Body of pancreas (tissue), 4 donors: ENCODE results near the gene INF2. TPM values are rescaled to one million over a fixed set of nuclear protein-coding genes. Genes with fewer than 3 reads are reported as not detected.

ENCODE experiments used
- ATAC-seq: fragments of 150-250 bp; one replicate; pipeline ENCODE4 v1.9.1; 2016
- DNase-seq, 4 donors: peaks; one replicate each; pipeline ENCODE4 v3.0.0-alpha.2; 2019
- H3K27ac ChIP-seq, 4 donors: fragments of 200-600 bp; sonication (generic); 1 replicate in 3 of 4; 2 replicates in 1 of 4; pipeline versions ENCODE4 v1.5.1 to v1.6.1; 2016 to 2019; ENCODE audit warnings: mild to moderate bottlenecking in 1 of 4, mixed read lengths in 1 of 4, moderate library complexity in 1 of 4
- H3K27me3 ChIP-seq, 2 donors: fragments of 200-600 bp; sonication (generic); one replicate each; pipeline ENCODE4 v1.6.0; 2016; ENCODE audit warnings: mild to moderate bottlenecking in 1 of 2
- H3K36me3 ChIP-seq, 2 donors: fragments of 200-600 bp; sonication (generic); replicated peaks in 1 of 2; 2 replicates each; pipeline ENCODE4 v1.5.1; 2016; ENCODE audit warnings: low read depth in 2 of 2; ENCODE audit not compliant: insufficient read depth in 1 of 2
- H3K4me1 ChIP-seq: fragments of 200-600 bp; sonication (generic); one replicate; pipeline ENCODE4 v1.6.0; 2016
- H3K4me3 ChIP-seq, 2 donors: fragments of 200-600 bp; sonication (generic); 1 replicate in 1 of 2; 2 replicates in 1 of 2; pipeline ENCODE4 v1.5.1; 2016 to 2019
- H3K9me3 ChIP-seq, 3 donors: fragments of 200-600 bp; sonication (generic); 1 replicate in 2 of 3; 2 replicates in 1 of 3; pipeline ENCODE4 v1.5.1; 2016
- CTCF ChIP-seq, 7 experiments: fragments of 450-650 bp in 4 of 7; fragments of 200-600 bp in 3 of 7; sonication (generic) in 3 of 7; IDR thresholded peaks; one replicate each; pipeline ENCODE4 v1.5.1; 2016 to 2019; ENCODE audit warnings: antibody characterized with exemption in 7 of 7
- POLR2A ChIP-seq, 3 donors: fragments of 450-650 bp; IDR thresholded peaks; one replicate each; pipeline ENCODE4 v1.6.1; 2016; ENCODE audit warnings: antibody characterized with exemption in 3 of 3, mild to moderate bottlenecking in 2 of 3
- WGBS, 2 donors: methylation state at CpG; one replicate each; pipeline ENCODE4 v1.1.5; 2017; 5-methylcytosine and 5-hydroxymethylcytosine counted together
- intact Hi-C: fragments of 100-400 bp; cut with DNase I; formaldehyde crosslinking; loops from one replicate; pipeline ENCODE4 v1.15.1; 2023
- total RNA-seq, 2 donors: library from RNA; depleted of rRNA; stranded (reverse); fragments of >200 nt; gene quantifications; one replicate each; pipeline ENCODE4 v1.1.0, GENCODE V29; 2016

Gene INF2
- total RNA-seq, 2 donors from 2014 or later: 46.2 to 90.3 TPM

DNA sequence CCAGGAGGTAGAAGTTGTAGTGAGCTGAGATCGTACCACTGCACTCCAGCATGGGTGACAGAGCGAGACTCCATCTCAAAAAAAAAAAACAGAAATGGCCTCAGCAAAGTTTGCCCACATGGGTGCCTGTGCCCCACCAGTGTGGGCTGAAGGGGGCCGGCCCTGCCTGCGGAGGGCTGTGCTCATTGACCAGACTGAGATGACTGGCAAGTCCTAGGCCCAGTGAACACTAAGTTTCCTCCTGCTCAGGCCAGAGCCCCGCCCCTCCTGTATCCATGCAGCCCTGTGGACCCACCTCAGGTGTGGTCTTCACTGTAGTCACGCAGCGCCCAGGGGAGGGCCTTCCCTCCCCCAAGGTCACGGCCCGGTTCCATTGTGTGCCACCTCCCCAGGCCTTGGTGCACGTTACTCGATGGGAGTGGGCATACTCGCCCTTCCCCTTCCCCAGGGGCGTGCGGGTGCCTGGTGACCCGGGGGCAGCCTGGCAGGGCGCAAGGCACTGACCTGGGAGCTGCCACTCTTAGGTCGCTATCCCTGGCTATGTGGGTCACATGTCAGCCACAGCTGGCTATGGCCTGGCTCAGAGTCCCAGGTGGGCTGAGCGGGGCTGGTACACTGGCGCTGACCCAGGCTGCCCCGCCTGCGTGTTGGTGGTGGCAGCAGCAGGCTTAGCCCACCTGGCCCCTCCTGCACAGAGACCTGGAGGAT, 16.1 kb downstream of the INF2 start:
- H3K4me3 ChIP-seq: no peak overlapping the region
- no peaks in the 10 kb centered on the region for H3K4me1 ChIP-seq
- ATAC-seq (no peak), DNase-seq (no peak)
- no peaks in the 10 kb centered on the region for H3K27me3 ChIP-seq
- no peak overlapping the region for H3K27ac ChIP-seq
- TF ChIP-seq POLR2A (IDR thresholded peaks at IDR 0.05) (no peak), CTCF (IDR thresholded peaks at IDR 0.05) (no peak)
- 84 to 85% methylated on average over 6 to 21 of the region's 21 CpGs for WGBS, 2 donors
- intact Hi-C loops: no loop called here
- H3K36me3 ChIP-seq: peaks cover 0 to 1% of the 10 kb centered on the region in 2 donors
- H3K9me3 ChIP-seq: no peaks in the 10 kb centered on the region

- Histone ChIP-seq H3K36me3 (peaks cover 0 to 6% of the 10 kb centered on the region in 2 donors), H3K9me3 (no peaks in the 10 kb centered on the region), H3K27me3 (no peaks in the 10 kb centered on the region), H3K27ac (no peak overlapping the region), H3K4me1 (no peaks in the 10 kb centered on the region), H3K4me3 (no peak overlapping the region)
- no peak for ATAC-seq
- no peak for DNase-seq
- intact Hi-C loops: no loop called here
- WGBS, 2 donors: 71 to 77% methylated on average over 7 to 27 of the region's 28 CpGs
- TF ChIP-seq CTCF (IDR thresholded peaks at IDR 0.05) (no peak), POLR2A (IDR thresholded peaks at IDR 0.05) (no peak)
These were observed 17.6 kb downstream of the INF2 start for GRCh38 chr14:104706733-104707607.

- no peak for TF ChIP-seq POLR2A (IDR thresholded peaks at IDR 0.05)
- TF ChIP-seq CTCF (IDR thresholded peaks at IDR 0.05): no peak
- H3K27ac ChIP-seq: no peak overlapping the region
- ATAC-seq (peak; percentile 7), DNase-seq (no peak)
- H3K4me3 ChIP-seq: no peak overlapping the region
- H3K36me3 ChIP-seq: peaks cover 0 to 6% of the 10 kb centered on the region in 2 donors
- 52 to 80% methylated on average over 1 to 26 of the region's 34 CpGs for WGBS, 2 donors
- intact Hi-C loops: no loop called here
- no peaks in the 10 kb centered on the region for H3K9me3 ChIP-seq
- H3K27me3 ChIP-seq: no peaks in the 10 kb centered on the region
- no peaks in the 10 kb centered on the region for H3K4me1 ChIP-seq
These were observed 18.5 kb downstream of the INF2 start for GRCh38 chr14:104707608-104708595.

- peak; percentile 64 to 82 (median 75) for DNase-seq
- TF ChIP-seq CTCF (IDR thresholded peaks at IDR 0.05): peak; percentile 90 to 98 (median 93)
- no peak for TF ChIP-seq POLR2A (IDR thresholded peaks at IDR 0.05)
- Histone ChIP-seq H3K9me3 (no peaks in the 10 kb centered on the region), H3K27ac (no peak overlapping the region), H3K36me3 (peaks cover 0 to 6% of the 10 kb centered on the region in 2 donors), H3K27me3 (no peaks in the 10 kb centered on the region), H3K4me3 (no peak overlapping the region), H3K4me1 (no peaks in the 10 kb centered on the region)
- 0 to 23% methylated on average over 4 to 19 of the region's 20 CpGs for WGBS, 2 donors
- intact Hi-C loops: no loop called here
- peak; percentile 79 for ATAC-seq
These were observed 19.3 kb downstream of the INF2 start for GRCh38 chr14:104708606-104709268.
